Measurements from ENCODE around the gene GPC6. TPM values are rescaled to one million over a fixed set of nuclear protein-coding genes. Genes with fewer than 3 reads are reported as not detected.

The GPC6 gene
- polyA plus RNA-seq, 2 of the 4 experiments (the other 2 are of a cell fraction): 8.0 to 14.4 TPM

DNA sequence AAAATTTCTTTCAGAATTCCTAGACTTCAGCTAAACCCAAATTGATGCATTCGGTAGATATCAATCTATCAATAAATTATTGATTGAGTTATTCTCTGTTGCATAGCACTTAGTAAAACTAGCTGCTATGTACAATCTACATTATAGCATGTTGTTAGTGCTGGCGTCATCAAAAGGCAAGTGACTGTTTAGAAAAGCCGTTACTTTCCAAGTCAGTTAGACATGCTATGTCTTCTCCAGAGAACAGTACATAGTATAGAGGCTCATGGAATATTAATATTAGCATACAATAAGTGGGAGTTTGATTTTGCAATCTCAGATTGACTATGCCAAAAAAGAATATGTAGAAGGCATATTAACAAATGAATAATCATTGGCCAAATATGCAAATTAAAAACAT, 1087.3 kb downstream of the GPC6 start (continued):
- TF ChIP-seq, protein P1, sequence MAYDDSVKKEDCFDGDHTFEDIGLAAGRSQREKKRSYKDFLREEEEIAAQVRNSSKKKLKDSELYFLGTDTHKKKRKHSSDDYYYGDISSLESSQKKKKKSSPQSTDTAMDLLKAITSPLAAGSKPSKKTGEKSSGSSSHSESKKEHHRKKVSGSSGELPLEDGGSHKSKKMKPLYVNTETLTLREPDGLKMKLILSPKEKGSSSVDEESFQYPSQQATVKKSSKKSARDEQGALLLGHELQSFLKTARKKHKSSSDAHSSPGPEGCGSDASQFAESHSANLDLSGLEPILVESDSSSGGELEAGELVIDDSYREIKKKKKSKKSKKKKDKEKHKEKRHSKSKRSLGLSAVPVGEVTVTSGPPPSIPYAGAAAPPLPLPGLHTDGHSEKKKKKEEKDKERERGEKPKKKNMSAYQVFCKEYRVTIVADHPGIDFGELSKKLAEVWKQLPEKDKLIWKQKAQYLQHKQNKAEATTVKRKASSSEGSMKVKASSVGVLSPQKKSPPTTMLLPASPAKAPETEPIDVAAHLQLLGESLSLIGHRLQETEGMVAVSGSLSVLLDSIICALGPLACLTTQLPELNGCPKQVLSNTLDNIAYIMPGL (CRISPR knock-in tag; IDR thresholded peaks at IDR 0.05; ENCODE audit: borderline replicate concordance): no peak
- TF ChIP-seq NPAS2 (CRISPR knock-in tag; IDR thresholded peaks at IDR 0.05; ENCODE audit: borderline replicate concordance): no peak
- no peak for TF ChIP-seq RARB (CRISPR knock-in tag; IDR thresholded peaks at IDR 0.05)
- no peak for TF ChIP-seq NR3C1 (IDR thresholded peaks at IDR 0.05)
- no peak for TF ChIP-seq RCOR1 (IDR thresholded peaks at IDR 0.05; ENCODE audit: low read depth, low read length)

DNA sequence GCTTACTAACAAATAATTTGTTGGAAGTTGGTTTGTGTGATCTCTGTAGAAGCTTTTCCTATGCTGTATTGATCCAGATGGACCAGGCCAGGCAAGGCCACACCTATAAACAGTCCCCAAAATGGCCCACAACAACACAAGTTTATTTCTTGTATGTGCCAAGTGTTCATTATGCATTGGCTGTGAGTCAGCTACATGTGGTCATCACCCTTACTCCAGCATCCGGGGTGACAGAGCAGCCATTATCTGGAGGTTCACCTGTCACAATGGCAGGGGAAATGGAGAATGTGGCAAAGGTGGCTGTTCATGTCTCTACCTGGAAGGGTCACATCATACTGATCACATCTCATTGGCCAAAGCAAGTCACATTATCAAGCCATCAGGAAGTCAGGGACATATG, 1088.6 kb downstream of the GPC6 start:
- ChIA-PET CTCF (interaction anchor here (0.8 kb wide), 1 partner anchor 58 kb away, joined by 3 read pairs; no protein-coding TSS in a partner anchor), POLR2A (no interaction called here)
- 33% methylated on average over 1 of the region's 1 CpG for whole genome bisulfite sequencing (ENCODE audit: missing lambda C conversion rate)
- Histone ChIP-seq H3K4me2 (no peak overlapping the region), H3K4me3 (no peak overlapping the region), H3K4me1 (peaks cover 9% of the 10 kb centered on the region; the same call in 2 of the 3 replicates), H3K27ac (no peak overlapping the region), H3K9me3 (no peaks in the 10 kb centered on the region)
- FAIRE-seq (no peak), DNase-seq (ENCODE audit: low read depth in 1 of 2, low spot score in 1 of 2) (no peak), ATAC-seq (no peak)
- TF ChIP-seq NFE2L2 (conservative IDR thresholded peaks at IDR 0.05; ENCODE audit: low read length) (no peak), RARB (CRISPR knock-in tag; IDR thresholded peaks at IDR 0.05) (no peak)
- TF ChIP-seq, protein P2, sequence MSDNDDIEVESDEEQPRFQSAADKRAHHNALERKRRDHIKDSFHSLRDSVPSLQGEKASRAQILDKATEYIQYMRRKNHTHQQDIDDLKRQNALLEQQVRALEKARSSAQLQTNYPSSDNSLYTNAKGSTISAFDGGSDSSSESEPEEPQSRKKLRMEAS (IDR thresholded peaks at IDR 0.05): no peak

DNA sequence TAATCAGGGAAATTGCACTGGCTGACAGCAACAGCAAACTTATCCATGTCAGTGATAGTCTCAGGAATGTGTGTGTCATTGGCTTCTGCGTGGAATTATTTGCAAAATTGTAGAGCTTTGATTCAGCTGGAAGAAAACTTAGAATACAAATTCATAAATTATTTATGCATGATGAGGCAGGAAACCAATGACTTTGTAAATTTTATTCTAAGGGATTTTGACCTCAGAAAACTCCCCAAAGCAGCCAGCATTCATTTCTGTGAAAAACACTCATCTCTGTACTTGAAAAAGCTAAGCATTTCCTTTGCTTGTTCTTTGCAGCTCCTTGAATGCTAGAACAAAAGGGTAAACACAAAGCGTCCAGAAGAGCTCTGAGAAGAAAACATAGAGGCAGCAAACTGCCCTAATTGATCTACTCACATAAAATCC, 1090.5 kb downstream of the GPC6 start:
- Histone ChIP-seq H3K4me3 (no peak overlapping the region), H3K4me1 (peaks cover 6% of the 10 kb centered on the region; the same call in 1 of the 3 replicates), H3K27ac (no peak overlapping the region), H3K4me2 (peak overlapping the region; percentile 25; the same call in 2 of the 3 replicates), H3K9me3 (no peaks in the 10 kb centered on the region)
- no peak for TF ChIP-seq CEBPB (IDR thresholded peaks at IDR 0.05)
- no peak for ATAC-seq
- no peak for DNase-seq (ENCODE audit: low read depth in 1 of 2, low spot score in 1 of 2)
- 9% methylated on average over 2 of the region's 2 CpGs for WGBS (ENCODE audit: missing lambda C conversion rate)
- FAIRE-seq: no peak
- POLR2A ChIA-PET: no interaction called here
- CTCF ChIA-PET: no interaction called here

DNA sequence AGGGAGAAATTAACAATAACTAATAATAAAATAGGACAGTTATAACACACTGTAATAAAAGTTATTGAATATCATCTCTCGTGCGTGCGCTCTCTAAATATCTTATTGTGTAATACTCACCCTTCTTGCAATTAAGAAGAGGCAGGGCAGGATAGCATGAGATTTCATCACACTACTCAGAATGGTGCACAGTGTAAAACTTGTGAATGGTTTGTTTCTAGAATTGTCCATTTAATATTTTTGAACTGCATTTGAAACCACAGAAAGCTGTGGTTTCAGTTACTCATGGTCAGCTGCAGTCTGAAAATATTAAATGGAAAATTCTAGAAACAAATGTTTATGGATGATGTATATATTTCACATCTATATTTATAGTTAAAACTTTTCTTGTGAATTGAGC, 1091.8 kb downstream of the GPC6 start:
- Histone ChIP-seq H3K4me3 (no peak overlapping the region), H3K9me3 (no peaks in the 10 kb centered on the region), H3K27ac (no peak overlapping the region), H3K4me1 (peaks cover 6% of the 10 kb centered on the region; the same call in 1 of the 3 replicates), H3K4me2 (no peak overlapping the region)
- WGBS (ENCODE audit: missing lambda C conversion rate): 96% methylated on average over 3 of the region's 3 CpGs
- TF ChIP-seq RFX5 (IDR thresholded peaks at IDR 0.05) (no peak), ZC3H11A (IDR thresholded peaks at IDR 0.05) (no peak), KDM5A (IDR thresholded peaks at IDR 0.05) (no peak), HDAC2 (IDR thresholded peaks at IDR 0.05) (no peak)
- DNase-seq (ENCODE audit: low read depth in 1 of 2, low spot score in 1 of 2) (no peak), FAIRE-seq (no peak), ATAC-seq (no peak)
- ChIA-PET CTCF (no interaction called here), POLR2A (no interaction called here)

DNA sequence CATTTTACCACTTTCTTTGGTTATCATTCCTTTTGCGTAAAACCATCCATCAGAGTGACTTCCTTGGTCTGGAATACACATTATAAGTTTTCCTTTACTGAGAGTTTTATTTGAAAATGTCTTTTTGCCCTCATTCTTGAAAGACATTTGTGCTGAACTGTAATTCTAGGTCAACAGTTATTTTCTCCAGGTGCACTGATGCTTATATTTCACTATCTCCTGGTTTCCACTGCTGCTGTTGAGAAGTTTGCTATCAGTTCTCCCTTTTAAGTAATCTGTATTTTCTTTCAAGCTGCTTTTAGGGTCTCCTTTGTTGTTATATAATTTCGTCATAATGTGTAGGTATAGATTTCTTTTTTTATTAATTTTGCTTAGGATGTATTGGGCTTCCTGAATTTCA, 1092.9 kb downstream of the GPC6 start:
- 73% methylated on average over 2 of the region's 2 CpGs for WGBS (ENCODE audit: missing lambda C conversion rate)
- Histone ChIP-seq H3K27ac (no peak overlapping the region), H3K4me1 (peaks cover 6% of the 10 kb centered on the region; the same call in 1 of the 3 replicates), H3K9me3 (no peaks in the 10 kb centered on the region), H3K4me3 (no peak overlapping the region), H3K4me2 (no peak overlapping the region)
- ATAC-seq: no peak
- CTCF ChIA-PET: no interaction called here
- TF ChIP-seq ZFP36 (IDR thresholded peaks at IDR 0.05; ENCODE audit: borderline replicate concordance, partially characterized antibody) (no peak), EHMT2 (IDR thresholded peaks at IDR 0.05; ENCODE audit: low read depth) (no peak), RAD21 (conservative IDR thresholded peaks at IDR 0.05 in 1 of 2, IDR thresholded peaks at IDR 0.05 in 1 of 2) (no peak), CEBPB (IDR thresholded peaks at IDR 0.05) (no peak), SREBF2 (IDR thresholded peaks at IDR 0.05) (no peak), SMC3 (IDR thresholded peaks at IDR 0.05) (no peak), HOXB5 (CRISPR knock-in tag; IDR thresholded peaks at IDR 0.05) (no peak), RFX5 (IDR thresholded peaks at IDR 0.05) (no peak), MYC (IDR thresholded peaks at IDR 0.05; ENCODE audit: borderline replicate concordance, low read length) (no peak), HDAC2 (IDR thresholded peaks at IDR 0.05) (no peak), ZNF302 (CRISPR knock-in tag; IDR thresholded peaks at IDR 0.05) (no peak)
- TF ChIP-seq, protein P3, sequence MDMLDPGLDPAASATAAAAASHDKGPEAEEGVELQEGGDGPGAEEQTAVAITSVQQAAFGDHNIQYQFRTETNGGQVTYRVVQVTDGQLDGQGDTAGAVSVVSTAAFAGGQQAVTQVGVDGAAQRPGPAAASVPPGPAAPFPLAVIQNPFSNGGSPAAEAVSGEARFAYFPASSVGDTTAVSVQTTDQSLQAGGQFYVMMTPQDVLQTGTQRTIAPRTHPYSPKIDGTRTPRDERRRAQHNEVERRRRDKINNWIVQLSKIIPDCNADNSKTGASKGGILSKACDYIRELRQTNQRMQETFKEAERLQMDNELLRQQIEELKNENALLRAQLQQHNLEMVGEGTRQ (IDR thresholded peaks at IDR 0.05): no peak
- TF ChIP-seq, protein P4, sequence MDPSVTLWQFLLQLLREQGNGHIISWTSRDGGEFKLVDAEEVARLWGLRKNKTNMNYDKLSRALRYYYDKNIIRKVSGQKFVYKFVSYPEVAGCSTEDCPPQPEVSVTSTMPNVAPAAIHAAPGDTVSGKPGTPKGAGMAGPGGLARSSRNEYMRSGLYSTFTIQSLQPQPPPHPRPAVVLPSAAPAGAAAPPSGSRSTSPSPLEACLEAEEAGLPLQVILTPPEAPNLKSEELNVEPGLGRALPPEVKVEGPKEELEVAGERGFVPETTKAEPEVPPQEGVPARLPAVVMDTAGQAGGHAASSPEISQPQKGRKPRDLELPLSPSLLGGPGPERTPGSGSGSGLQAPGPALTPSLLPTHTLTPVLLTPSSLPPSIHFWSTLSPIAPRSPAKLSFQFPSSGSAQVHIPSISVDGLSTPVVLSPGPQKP (IDR thresholded peaks at IDR 0.05; ENCODE audit: low read depth, low read length): no peak
- TF ChIP-seq, protein P5, sequence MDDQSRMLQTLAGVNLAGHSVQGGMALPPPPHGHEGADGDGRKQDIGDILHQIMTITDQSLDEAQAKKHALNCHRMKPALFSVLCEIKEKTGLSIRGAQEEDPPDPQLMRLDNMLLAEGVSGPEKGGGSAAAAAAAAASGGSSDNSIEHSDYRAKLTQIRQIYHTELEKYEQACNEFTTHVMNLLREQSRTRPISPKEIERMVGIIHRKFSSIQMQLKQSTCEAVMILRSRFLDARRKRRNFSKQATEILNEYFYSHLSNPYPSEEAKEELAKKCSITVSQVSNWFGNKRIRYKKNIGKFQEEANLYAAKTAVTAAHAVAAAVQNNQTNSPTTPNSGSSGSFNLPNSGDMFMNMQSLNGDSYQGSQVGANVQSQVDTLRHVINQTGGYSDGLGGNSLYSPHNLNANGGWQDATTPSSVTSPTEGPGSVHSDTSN (IDR thresholded peaks at IDR 0.05): no peak
- POLR2A ChIA-PET: no interaction called here
- no peak for DNase-seq (ENCODE audit: low read depth in 1 of 2, low spot score in 1 of 2)
- FAIRE-seq: no peak

Data from A549 (cell line).